Measurements from ENCODE around the gene TMBIM4.
"Not testable (repeated sequence)": the region's sequence is repeated elsewhere in the genome, so short reads cannot be mapped to it uniquely, and the experiment has no call there.

The TMBIM4 gene

DNA sequence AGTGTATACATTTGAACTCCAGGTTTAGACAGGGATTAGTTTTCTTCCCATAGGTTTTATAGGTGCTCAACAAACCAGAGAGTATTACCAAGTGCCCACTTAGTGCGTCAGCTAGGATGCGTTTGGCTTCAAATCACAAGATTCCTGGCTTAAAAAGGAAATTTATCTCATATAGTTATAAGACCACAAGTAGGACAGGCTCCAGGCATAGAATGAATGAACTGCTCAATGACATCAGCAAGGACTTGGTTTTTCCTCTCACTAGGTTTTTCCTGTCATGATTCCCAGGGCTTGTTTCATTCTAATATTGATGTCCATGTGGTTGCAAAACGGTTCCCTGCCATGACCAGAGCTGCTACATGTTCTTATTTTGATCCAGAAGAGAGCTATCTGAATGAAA is 13.2 kb upstream of the TMBIM4 start:
- no peak for DNase-seq

GRCh38 chr12:66176105-66176900 is 6.5 kb upstream of the TMBIM4 start:
- DNase-seq, result no peak

DNA sequence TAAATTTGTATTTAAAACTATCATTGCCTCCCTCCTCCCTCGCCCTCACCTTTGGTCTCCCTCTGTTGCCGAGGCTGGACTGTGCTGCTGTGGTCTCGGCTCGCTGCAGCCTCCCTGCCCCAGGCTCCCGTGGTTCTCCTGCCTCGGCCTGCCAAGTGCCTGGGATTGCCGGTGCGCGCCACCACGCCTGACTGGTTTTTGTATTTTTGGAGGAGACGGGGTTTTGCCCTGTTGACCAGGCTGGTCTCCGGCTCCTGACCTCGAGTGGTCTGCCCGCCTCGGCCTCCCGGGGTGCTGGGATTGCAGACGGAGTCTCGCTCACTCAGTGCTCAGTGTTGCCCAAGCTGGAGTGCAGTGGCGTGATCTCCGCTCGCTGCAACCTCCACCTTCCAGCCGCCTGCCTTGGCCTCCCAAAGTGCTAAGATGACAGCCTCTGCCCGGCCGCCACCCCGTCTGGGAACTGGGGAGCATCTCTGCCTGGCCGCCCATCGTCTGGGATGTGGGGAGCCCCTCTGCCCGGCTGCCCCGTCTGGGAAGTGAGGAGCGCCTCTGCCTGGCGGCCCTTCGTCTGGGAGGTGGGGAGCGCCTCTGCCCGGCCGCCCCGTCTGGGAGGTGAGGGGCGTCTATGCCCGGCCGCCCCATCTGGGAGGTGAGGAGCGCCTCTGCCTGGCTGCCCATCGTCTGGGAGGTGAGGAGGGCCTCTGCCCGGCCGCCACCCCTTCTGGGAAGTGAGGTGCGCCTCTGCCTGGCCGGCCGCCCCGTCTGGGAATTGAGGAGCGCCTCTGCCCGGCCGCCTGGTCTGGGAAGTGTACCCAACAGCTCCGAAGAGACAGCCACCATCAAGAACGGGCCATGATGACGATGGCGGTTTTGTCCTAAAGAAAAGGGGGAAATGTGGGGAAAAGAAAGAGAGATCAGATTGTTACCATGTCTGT is 4.9 kb upstream of the TMBIM4 start:
- DNase-seq, result not testable (repeated sequence)

DNA sequence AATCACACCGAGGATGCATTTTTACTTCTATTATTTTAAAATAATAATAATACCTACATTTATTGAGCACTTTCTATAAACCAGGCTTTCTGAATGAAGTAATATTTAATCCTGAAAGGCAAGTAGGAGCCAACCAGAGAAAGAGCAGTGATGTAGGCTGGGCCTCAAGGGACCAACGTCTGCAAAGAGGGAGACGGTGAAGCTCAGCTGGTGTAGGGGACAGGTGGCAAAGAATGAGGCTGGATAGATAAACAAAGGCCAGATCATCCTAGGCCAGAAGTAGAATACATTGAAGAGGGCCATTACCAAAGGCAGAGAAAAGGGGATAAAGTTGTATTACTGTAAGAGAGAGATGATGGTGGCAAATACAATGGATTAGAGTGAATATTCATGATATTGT is 810 bp upstream of the TMBIM4 start:
- no peak for DNase-seq

- no peak for DNase-seq
Measured at GRCh38 chr12:66168410-66168809, 1.4 kb downstream of the TMBIM4 start.

DNA sequence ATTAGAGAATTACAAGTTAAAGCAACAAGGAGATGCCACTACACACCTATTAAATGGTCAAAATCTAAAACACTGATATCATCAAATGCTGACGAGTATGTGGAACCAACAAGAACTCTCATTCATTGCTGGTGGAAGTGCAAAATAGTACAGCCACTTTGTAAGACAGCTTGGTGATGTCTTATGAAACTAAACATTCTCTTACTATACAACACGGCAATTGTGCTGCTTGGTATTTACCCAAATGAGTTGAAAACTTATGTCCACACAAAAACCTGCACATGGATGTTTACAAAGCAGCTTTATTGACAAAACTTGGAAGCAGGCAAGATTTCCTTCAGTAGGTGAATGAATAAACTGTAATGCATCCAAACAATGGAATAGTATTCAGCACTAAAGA is 3.2 kb downstream of the TMBIM4 start:
- no peak for DNase-seq

DNA sequence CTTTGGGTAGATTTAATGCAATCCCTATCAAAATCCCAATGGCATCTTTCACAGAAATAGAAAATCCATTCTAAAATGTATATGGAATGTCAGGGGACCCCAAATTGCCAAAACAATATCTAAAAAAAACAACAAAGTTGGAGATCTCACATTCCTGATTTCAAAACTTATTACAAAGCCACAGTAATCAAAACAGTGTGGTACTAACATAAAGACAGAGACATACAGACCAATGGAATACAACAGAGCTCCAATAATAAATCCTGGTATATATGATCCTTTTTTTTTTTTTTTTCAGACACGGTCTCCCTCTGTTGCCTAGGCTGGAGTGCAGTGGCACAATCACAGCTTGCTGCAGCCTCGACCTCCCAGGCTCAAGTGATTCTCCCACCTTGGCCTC is 4.7 kb downstream of the TMBIM4 start:
- DNase-seq, result no peak

DNA sequence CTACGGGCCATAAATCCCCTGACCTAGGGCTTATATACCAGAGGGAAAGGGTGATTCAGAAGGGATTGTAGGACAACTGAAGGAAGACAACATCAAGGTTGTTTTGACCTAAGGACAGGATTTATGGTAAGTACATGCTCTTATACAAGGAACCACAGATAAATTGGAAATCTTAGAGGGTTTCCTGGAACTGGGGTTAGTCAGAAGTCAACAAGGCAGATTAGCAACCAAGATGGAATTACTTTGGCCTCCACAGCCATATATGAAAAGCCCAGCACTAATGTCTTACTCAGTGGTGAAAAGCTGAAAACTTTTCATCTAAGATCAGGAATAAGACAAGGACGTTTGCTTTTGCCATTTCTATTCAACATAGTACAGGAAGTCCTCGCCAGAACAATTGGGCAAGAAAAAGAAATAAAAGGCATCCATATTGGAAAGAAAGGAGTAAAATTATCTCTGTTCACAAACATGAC is 5.4 kb downstream of the TMBIM4 start:
- no peak for DNase-seq

DNA sequence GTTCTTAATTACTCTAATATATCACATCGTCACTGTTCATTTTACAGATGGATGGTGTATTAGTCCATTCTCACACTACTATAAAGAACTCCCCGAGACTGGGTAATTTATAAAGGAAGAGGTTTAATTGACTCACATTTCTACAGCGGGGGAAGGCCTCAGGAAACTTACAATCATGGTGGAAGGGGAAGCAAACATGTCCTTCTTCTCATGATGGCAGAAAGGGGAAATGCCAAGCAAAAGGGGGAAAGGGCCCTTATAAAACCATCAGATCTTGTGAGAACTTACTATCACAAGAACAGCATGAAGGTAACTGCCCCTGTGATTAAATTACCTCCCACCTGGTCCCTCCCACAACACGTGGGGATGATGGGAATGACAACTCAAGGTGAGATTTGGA is 6.5 kb downstream of the TMBIM4 start:
- DNase-seq, result no peak

DNA sequence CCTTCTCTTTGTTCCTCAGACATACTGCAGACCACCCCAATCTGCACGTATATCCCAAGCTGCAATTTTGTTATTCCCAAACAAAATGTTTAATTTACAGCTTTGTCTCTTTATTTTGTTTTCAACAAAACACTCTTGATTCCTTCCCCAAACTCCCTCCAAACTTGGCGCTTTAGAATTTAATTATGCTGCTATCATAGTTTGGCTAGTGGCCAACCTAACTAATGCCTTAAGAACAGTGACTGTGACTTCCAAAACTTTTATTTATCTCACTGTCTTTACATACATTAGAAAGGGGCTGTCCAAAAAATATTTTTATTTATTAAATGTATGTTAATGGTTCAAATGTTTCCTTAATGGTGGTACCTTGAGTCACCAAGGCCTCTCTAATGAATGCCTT is 7.1 kb downstream of the TMBIM4 start:
- no peak for DNase-seq

DNA sequence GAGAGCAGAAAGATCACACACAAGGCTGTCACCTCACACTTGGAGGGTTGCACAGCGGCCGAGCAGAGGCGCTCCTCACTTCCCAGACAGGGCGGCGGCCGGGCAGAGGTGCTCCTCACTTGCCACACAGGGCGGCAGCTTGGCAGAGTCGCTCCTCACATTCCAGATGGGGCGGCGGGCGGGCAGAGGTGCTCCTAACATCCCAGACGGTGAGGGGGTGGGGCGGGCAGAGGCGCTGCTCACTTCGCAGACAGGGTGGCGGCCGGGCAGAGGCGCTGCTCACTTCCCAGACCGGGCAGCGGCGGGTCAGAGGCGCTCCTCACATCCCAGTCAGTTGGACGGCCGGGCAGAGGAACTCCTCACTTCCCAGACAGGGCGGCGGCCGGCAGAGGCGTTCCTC is 9.1 kb downstream of the TMBIM4 start:
- DNase-seq, result no peak

DNA sequence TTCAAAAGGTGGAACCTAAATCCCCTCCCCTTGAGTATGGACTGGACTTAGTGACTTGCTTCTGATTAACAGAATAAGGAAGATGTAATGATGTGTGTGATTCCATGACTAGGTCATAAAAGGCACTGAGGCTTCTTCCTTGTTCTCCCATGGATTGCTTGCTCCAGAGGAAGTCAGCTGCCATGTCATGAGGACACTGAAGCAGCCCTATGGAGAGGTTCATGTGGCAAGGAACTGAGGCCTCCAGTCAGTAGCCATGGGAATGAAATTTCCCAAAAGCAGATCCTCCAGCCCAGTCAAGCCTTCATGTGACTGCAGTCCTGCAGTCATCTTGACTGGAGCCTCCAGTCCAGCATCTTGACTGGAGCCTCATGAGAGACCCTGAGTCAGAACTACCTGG is 10.7 kb downstream of the TMBIM4 start:
- DNase-seq, result no peak

- DNase-seq, result no peak
Measured at GRCh38 chr12:66156654-66157053, 13.1 kb downstream of the TMBIM4 start.

- DNase-seq, result no peak
Measured at GRCh38 chr12:66154776-66155175, 15.0 kb downstream of the TMBIM4 start.

DNA sequence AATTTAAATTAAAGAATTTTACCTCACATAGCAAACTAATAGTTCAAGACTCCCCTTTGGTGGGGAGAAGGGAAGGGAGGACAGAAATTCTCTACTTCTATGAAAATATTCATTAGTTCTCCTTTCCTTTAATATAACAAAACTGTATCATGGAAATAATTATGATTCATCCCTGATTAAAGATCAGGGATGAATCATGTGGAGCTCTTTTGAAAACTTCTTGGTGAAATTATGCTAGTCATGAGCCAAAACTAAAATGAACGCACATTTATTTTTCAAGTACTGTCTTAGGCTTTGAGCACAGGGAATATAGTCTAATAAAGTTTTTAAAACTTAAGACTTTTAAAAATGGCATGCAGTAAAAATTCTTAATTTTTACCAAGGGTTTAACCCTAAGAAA is 17.1 kb downstream of the TMBIM4 start:
- no peak for DNase-seq

- no peak for DNase-seq
Measured at GRCh38 chr12:66149702-66150398, 19.9 kb downstream of the TMBIM4 start.

DNA sequence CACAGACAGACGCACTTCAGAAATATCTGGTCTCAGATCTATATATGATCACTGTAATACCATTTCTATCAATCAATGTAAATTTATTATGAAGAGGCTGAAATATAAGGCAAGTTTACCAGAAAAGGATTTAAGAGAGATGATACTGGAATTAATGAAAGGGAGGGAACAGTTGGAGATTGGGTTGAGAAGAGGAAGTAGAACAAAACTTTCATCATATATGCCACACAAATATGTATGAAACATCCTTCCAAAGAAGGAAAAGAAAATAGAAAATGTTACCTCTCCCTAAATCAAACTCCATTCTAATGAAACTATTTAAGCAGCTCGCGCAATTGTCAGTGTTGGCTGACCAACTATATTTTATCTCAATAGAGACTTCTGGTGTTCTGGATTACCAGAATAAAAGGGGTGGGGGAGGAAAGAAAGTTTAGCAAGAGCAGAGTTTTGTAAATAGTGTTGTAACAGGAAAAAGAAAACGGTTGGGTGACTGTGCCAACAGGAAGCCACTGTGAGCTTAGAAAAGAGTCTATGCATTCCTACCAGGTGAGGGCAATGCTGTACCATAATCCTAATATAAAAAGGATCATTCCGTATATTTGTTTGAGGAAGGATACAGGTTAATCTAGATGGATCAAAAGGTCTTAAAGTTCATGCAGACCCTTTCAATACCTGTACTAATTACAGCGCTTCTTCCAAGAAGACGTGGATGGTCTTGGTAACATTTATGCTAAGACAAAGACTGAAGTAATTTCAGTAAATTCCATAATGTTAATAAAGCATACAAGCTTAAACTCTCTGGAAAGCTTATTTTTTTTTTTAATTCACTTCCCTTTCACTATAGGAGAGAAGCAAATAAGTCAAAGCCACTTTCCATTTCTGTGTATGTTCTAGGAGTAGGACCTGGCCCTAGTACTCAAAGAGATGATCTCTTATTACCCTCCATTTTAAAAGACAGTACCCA is 24.7 kb downstream of the TMBIM4 start:
- DNase-seq, result no peak

GRCh38 chr12:66143868-66144267 is 25.9 kb downstream of the TMBIM4 start:
- no peak for DNase-seq

DNA sequence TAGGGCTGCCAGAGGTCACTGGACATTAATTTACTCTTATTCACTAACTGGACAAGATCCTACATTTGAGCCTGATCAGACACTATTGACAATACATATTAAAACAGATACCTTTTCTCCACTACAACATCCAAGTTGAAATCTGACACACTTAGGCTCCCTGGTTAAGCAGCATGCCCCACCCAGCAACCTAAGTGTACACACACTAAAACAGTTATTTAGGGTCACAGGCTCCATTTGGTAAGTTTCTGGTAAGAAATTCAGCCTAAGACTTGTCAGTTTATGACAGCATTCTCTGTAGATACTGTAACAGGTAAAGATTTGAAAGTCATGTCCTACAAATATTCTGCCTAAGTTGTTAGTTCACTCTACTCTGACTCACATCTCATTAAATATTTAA is 27.0 kb downstream of the TMBIM4 start:
- no peak for DNase-seq

- no peak for DNase-seq
Measured at GRCh38 chr12:66141299-66141698, 28.5 kb downstream of the TMBIM4 start.

DNA sequence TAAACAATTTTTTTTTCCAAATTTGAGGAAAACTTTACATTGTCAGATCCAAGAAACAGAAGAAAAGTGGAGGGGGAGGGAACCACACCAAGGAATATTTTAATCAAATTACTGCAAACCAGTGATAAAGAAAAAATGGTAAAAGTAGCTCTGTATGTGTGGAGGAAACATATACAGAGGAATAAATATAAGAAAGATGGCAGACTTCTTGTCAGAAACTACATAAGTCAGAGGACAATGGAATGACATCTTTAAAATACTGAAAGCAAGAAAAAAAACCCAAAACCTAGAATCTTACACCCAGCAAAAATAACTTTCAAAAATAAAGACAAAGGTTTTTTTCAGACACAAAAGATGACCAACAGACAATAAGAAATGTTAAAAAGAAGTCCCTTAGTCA is 29.1 kb downstream of the TMBIM4 start:
- no peak for DNase-seq

GRCh38 chr12:66139328-66139727 is 30.5 kb downstream of the TMBIM4 start:
- DNase-seq, result no peak

Measured in stimulated activated CD4-positive, alpha-beta T cell treated with anti-CD3 and anti-CD28 coated beads, Interleukin-2, amount 100 ng/mL, for 24 hours (primary cell).